ENCODE results near the gene CYP2J2. TPM values are rescaled to one million over a fixed set of nuclear protein-coding genes. Genes with fewer than 3 reads are reported as not detected.

The CYP2J2 gene
- total RNA-seq, 1 experiment from 2014 or later, result 1.1 TPM

DNA sequence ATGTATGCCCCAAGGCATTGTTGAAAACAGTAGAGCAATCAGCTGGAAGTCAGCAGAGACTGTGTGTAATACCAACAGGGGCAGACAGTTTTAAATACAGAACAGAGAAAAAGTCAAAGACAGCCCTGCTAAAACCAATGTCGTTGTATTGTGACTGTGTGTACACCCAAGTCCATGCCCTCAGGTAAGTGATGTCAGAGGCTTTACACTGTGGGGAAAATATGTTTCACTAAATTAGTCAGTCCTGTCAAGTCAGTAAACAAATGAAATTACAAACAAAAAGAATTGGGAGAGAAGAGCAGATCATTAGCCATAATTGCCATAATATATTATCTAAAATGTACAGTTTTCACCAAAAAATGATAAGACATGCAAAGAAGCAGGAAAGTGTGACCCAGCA, 2.4 kb upstream of the CYP2J2 start:
- BruUV-seq (replicated peaks), result no TSS peak
- no peaks in the 10 kb centered on the region for H4K20me1 ChIP-seq (ENCODE audit: insufficient read depth)
- no peak for DNase-seq (ENCODE audit: low read depth, low spot score)
- TF ChIP-seq RAD21 (IDR thresholded peaks at IDR 0.05; ENCODE audit: low read depth) (no peak), SIN3A (IDR thresholded peaks at IDR 0.05; ENCODE audit: low read depth) (no peak), YY1 (IDR thresholded peaks at IDR 0.05; ENCODE audit: extremely low read depth, insufficient replicate concordance, low read depth, low read length) (no peak), SP1 (IDR thresholded peaks at IDR 0.05; ENCODE audit: low read depth) (no peak)
- TF ChIP-seq, protein P1, sequence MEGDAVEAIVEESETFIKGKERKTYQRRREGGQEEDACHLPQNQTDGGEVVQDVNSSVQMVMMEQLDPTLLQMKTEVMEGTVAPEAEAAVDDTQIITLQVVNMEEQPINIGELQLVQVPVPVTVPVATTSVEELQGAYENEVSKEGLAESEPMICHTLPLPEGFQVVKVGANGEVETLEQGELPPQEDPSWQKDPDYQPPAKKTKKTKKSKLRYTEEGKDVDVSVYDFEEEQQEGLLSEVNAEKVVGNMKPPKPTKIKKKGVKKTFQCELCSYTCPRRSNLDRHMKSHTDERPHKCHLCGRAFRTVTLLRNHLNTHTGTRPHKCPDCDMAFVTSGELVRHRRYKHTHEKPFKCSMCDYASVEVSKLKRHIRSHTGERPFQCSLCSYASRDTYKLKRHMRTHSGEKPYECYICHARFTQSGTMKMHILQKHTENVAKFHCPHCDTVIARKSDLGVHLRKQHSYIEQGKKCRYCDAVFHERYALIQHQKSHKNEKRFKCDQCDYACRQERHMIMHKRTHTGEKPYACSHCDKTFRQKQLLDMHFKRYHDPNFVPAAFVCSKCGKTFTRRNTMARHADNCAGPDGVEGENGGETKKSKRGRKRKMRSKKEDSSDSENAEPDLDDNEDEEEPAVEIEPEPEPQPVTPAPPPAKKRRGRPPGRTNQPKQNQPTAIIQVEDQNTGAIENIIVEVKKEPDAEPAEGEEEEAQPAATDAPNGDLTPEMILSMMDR (IDR thresholded peaks at IDR 0.05 in 2 of 3, conservative IDR thresholded peaks at IDR 0.05 in 1 of 3; ENCODE audit: borderline replicate concordance in 1 of 3, insufficient read depth in 1 of 3, low read depth in 2 of 3, low read length in 2 of 3), result no peak
- TF ChIP-seq, protein P2, sequence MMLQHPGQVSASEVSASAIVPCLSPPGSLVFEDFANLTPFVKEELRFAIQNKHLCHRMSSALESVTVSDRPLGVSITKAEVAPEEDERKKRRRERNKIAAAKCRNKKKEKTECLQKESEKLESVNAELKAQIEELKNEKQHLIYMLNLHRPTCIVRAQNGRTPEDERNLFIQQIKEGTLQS (IDR thresholded peaks at IDR 0.05), result no peak
- RAD21 ChIA-PET (ENCODE audit: low non-redundant PET in 1 of 2, low total read pairs in 2 of 2, uncharacterized antibody in 2 of 2, unreplicated experiment in 2 of 2), result no interaction called here
- POLR2A ChIA-PET, result no interaction called here
- no peak overlapping the region for H3K4me3 ChIP-seq (replicated peaks in 1 of 2; ENCODE audit: low read depth in 1 of 2, low read length in 2 of 2)
- no peak overlapping the region for H3K9ac ChIP-seq (ENCODE audit: low read length)
- no peak overlapping the region for H2AFZ ChIP-seq (ENCODE audit: low read depth, low read length, poor library complexity, severe bottlenecking)
- H3K79me2 ChIP-seq (ENCODE audit: insufficient read depth, low read length), result no peaks in the 10 kb centered on the region
- no peaks in the 10 kb centered on the region; the same call in 1 of the 2 replicates for H3K27me3 ChIP-seq (ENCODE audit: insufficient read depth, low read length)
- H3K4me1 ChIP-seq (ENCODE audit: control insufficient read depth in 1 of 2, insufficient read depth in 2 of 2, low read length in 2 of 2), result peaks cover 0 to 7% of the 10 kb centered on the region in 2 experiments; a peak in 1 of 4 replicates
- intact Hi-C loops (cut with micrococcal nuclease), result no loop called here
- no peak overlapping the region for H3K4me2 ChIP-seq (ENCODE audit: low read length)
- no peak overlapping the region for H3K27ac ChIP-seq (ENCODE audit: low read depth, low read length)
- ATAC-seq, result no peak
- H3K9me2 ChIP-seq (ENCODE audit: insufficient read depth), result no peaks in the 10 kb centered on the region
- H3K36me3 ChIP-seq (ENCODE audit: control insufficient read depth in 1 of 2, insufficient read depth in 2 of 2, low read length in 2 of 2), result no peaks in the 10 kb centered on the region
- CTCF ChIA-PET, result interaction anchor here (2.4 kb wide), 1 partner anchor 18 kb away, joined by 6 read pairs; no protein-coding TSS in a partner anchor
- peaks cover 6 to 9% of the 10 kb centered on the region in 2 experiments; a peak in 2 of 4 replicates for H3K9me3 ChIP-seq (ENCODE audit: control insufficient read depth in 1 of 2, insufficient read depth in 1 of 2, low read depth in 1 of 2, low read length in 2 of 2)

DNA sequence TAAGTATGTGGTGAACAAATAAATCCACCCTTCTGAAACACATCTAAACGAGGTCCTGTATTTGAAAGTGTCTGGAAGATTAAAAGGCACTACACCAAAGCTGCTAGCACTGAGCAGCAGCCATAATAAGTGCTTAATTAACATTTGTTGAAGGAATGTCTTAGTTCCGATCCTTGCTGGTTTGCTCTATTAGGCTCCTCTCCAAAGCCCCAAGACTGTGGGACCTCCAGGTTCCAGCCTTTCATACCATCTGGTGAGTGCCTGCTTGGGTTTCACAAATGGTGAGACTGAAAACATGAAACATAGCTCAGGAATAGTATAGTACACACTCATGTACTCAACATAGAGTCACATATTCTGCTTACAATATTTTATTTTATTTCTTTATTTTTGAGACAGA, 640 bp upstream of the CYP2J2 start:
- Histone ChIP-seq H3K79me2 (ENCODE audit: insufficient read depth, low read length) (no peaks in the 10 kb centered on the region), H3K4me2 (ENCODE audit: low read length) (peak overlapping the region; percentile 71), H3K4me3 (replicated peaks in 1 of 2; ENCODE audit: low read depth in 1 of 2, low read length in 2 of 2) (peak overlapping the region in 1 of 2 experiments; percentile 50; a peak in 2 of 4 replicates), H3K9me3 (ENCODE audit: control insufficient read depth in 1 of 2, insufficient read depth in 1 of 2, low read depth in 1 of 2, low read length in 2 of 2) (peaks cover 6 to 13% of the 10 kb centered on the region in 2 experiments; a peak in 2 of 4 replicates), H3K27me3 (ENCODE audit: insufficient read depth, low read length) (no peaks in the 10 kb centered on the region; the same call in 1 of the 2 replicates), H3K9ac (ENCODE audit: low read length) (no peak overlapping the region), H3K27ac (ENCODE audit: low read depth, low read length) (no peak overlapping the region), H3K4me1 (ENCODE audit: control insufficient read depth in 1 of 2, insufficient read depth in 2 of 2, low read length in 2 of 2) (peaks cover 0 to 7% of the 10 kb centered on the region in 2 experiments; a peak in 1 of 4 replicates), H3K9me2 (ENCODE audit: insufficient read depth) (no peaks in the 10 kb centered on the region), H2AFZ (ENCODE audit: low read depth, low read length, poor library complexity, severe bottlenecking) (peak overlapping the region; percentile 66), H4K20me1 (ENCODE audit: insufficient read depth) (no peaks in the 10 kb centered on the region), H3K36me3 (ENCODE audit: control insufficient read depth in 1 of 2, insufficient read depth in 2 of 2, low read length in 2 of 2) (no peaks in the 10 kb centered on the region)
- RAD21 ChIA-PET (ENCODE audit: low non-redundant PET in 1 of 2, low total read pairs in 2 of 2, uncharacterized antibody in 2 of 2, unreplicated experiment in 2 of 2), result no interaction called here
- no TSS peak for BruUV-seq (replicated peaks)
- ATAC-seq (no peak), DNase-seq (ENCODE audit: low read depth, low spot score) (no peak)
- CTCF ChIA-PET, result no interaction called here
- POLR2A ChIA-PET, result interaction anchor here (1.3 kb wide), 1 partner anchor 48 kb away, joined by 4 read pairs; no protein-coding TSS in a partner anchor
- intact Hi-C loops (cut with micrococcal nuclease), result no loop called here
- TF ChIP-seq ELF1 (IDR thresholded peaks at IDR 0.05; ENCODE audit: borderline replicate concordance, low read depth) (no peak), CBX3 (IDR thresholded peaks at IDR 0.05; ENCODE audit: low read depth) (no peak), EZH2 (IDR thresholded peaks at IDR 0.05) (no peak), FOSL1 (IDR thresholded peaks at IDR 0.05; ENCODE audit: low read depth) (no peak), SIN3A (IDR thresholded peaks at IDR 0.05; ENCODE audit: low read depth) (no peak), POLR2A (IDR thresholded peaks at IDR 0.05; ENCODE audit: borderline replicate concordance, extremely low read depth, insufficient read depth, insufficient read length) (no peak), EZH2phosphoT487 (IDR thresholded peaks at IDR 0.05; ENCODE audit: borderline replicate concordance) (no peak)
- TF ChIP-seq, protein P3, sequence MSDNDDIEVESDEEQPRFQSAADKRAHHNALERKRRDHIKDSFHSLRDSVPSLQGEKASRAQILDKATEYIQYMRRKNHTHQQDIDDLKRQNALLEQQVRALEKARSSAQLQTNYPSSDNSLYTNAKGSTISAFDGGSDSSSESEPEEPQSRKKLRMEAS (IDR thresholded peaks at IDR 0.05), result no peak
- TF ChIP-seq, protein P2 (IDR thresholded peaks at IDR 0.05), result no peak
- TF ChIP-seq, protein P1 (IDR thresholded peaks at IDR 0.05 in 2 of 3, conservative IDR thresholded peaks at IDR 0.05 in 1 of 3; ENCODE audit: borderline replicate concordance in 1 of 3, insufficient read depth in 1 of 3, low read depth in 2 of 3, low read length in 2 of 3), result no peak
